Activated T-helper 1 cell treated with Interleukin-2 at 50 U/mL for 16 hours (primary cell): Measurements from ENCODE around the gene TREML4.
"Not testable (repeated sequence)": the region's sequence is repeated elsewhere in the genome, so short reads cannot be mapped to it uniquely, and the experiment has no call there.

Experiments
- DNase-seq: peaks from one replicate; pipeline ENCODE4 v3.0.0-alpha.2; 2020; ENCODE audit warnings: low read depth

Gene TREML4, protein sequence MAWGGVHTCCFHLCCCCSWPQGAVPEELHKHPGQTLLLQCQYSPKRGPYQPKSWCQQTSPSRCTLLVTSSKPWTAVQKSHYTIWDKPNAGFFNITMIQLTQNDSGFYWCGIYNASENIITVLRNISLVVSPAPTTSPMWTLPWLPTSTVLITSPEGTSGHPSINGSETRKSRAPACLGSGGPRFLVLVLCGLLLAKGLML

DNA sequence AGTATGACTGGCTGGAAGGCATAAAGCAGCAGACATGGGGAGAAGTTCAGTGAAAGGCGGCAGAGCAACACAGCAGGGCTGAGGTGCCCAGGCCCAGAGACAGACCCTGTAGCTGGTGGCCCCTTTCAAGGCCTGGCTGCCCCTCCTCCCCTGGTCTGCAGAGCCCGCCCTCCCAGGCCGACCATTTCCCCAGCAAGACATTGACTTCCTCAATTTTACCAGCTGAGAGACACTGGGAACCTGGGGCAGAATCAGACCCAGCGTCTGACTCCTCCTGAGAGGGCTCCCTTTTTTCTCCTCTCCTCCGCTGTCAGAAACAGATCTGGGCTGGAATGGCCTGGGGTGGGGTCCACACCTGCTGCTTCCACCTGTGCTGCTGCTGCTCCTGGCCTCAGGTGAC is at the start of gene TREML4:
TREML4 (plus strand) TSS at position 254 of the 400 bp plus-strand sequence; CDS start at position 333, 79 bp downstream.
- no peak for DNase-seq

DNA sequence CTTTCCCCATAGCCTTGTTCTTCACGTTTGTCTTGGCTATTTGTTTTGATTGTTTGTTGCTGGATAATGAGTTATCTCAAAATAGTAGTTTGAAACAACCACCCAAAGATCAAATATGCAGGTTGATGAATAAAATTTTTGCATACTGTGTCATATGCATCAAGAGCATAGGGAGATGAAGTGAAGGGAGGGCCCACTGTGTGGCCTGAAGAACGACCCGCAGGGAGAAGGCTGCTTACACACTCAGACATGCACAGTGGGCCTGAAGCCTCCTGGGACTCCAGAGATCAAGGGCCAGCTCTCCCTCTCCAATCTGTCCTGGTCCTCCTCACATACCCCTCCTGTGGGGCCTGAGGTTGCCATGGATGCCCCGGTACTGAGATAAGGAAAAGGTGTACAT is 49.0 kb upstream of the TREML4 start:
- no peak for DNase-seq

DNA sequence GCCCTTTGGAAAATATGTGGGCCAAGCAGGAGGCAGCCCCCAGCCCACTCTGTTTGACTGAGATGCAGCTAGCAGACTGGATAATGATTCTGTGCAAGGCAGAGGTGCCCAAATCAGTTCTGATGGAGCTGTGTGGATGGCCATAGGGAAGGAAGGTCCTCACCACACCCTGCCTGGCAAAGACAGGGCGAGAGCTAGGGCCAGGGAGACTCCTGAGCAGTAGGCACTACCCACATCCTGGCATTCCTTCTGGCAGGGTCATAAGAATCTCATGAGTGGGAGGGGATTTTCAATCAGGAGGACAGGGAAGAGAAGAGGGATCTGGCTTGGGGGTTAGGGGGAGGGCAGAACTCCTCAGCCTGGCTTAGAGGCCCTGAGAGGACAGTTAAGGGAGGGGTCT is 46.6 kb upstream of the TREML4 start:
- DNase-seq, result no peak

DNA sequence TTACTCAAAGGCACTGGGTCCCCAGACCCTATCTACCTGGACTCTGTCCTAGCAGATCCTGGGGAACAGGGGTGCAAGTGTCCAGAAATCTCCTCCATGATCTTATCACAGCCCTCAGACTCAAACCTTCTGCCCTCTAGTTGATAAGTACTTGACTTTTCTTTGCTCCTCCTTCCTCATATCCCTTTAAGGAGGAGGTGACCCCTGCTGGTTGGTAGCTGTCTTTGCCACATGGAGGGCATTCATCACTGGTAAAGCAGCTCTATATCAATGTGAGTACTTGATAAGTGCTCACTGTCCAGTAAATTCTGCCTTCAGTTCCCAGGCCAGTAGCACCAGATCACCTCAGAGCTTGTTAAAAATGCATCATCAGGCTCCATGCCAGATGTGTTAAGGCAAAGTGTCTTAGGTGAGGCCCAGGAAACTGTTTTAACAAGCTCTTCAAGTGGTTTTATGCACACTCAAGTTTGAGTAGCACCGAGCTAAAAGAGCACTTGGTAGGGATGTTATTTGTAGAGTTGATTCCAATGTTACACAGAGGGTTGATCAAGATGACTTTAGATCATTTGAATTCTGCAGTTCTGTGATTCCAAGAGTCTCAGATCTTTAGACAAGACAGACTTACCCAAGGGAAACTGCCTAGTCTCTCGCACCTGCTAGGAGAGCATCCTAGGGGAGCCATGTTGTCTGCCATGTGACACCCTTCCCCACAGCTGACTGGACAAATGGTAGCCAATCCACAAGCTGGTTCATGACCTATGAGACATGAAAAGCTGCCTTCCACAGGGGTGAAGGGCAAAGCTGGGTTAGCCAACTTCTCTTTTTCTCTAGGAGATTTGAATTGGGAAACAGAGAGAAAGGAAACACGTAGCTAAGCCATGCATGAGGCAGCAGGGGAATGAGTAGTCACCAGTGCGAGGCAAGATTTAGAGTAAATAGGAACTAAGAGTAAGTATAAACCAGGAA is 45.8 kb upstream of the TREML4 start:
- no peak for DNase-seq

- DNase-seq, result no peak
Observed at GRCh38 chr6:41184761-41185160, 43.4 kb upstream of the TREML4 start.

DNA sequence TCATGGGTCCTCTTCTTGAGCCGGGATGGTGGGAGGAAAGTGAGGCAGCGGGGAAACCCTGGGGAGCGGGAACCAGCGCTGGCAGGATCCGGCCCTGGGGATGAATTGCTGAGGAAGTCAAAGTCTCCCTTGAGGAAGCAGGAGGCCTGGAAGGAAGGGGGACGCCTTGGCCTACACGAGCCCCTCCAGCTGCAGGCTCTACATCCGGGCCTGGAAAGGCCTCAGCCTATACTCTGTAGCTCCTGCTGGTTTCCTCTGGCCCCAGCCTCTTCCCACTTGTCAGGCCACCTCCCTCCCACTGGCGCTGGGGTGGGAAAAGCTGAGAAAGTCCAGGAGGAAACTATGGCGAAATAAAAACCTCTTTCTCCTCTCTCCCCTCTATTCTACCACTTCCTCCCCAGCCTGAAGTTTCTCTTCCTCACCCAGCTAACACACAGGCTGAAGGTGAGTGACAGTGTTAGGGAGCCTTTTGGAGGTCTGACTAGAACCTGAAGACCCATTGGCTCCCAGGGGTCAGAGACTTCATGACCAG is 42.1 kb upstream of the TREML4 start:
- no peak for DNase-seq

DNA sequence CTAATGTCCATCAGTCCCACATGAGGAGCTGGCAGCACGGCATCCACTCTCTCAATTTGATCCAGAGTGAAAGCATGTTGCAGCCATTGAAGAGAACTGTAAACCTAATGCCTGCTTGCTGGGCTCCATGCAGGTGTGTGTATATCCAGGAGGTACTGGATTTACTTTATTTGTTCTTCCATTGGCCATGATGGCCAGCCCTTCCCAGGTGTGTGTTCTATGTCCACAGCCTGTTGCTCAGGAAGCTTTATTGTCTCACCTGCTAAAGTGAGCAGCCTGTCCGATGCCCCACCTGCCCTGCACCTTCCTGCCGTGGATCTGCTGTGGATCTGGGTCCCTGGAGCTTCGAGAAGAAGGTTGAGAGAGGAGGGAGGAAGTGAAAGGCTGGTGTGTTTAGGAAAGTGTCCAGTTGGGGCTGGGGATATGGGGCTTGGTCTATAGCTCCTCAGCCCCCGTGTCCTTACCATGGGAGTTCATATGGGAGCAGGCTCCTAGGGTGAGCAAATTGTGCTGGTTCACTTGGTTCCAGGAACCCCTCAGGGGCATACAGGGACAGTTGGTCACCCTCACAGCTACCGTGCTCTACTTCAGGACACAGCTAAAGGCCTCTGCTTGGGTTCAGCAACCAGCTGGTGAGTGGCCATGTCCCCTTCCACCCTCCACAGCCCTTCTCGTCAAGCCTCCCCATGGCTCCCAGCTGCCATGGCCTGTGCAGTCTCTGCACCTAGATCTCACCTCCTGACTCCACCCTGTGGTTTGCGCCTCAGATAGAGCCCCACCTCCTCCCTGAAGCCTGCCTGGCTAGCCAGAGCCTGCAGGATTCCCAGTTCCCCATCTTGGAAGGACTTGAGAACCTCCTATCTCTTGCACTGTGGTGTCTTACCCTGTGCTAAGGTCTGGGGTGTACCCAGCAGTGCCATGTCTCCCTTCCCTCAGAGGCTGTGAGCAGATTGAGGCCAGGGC is 39.9 kb upstream of the TREML4 start:
- DNase-seq, result no peak

DNA sequence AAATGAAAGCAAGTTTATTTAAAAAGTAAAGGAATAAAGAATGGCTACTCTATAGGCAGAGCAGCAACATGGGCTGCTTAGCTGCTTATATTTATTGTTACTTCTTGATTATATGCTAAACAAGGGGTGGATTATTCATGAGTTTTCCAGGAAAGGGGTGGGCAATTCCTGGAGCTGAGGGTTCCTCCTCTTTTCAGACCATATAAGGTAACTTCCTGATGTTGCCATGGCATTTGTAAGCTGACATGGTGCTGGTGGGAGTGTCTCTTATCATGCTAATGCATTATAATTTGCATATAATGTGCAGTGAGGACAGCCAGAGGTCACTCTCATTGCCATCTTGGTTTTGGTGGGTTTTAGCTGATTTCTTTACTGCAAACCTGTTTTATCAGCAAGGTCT is 39.1 kb upstream of the TREML4 start:
- DNase-seq, result not testable (repeated sequence)

DNA sequence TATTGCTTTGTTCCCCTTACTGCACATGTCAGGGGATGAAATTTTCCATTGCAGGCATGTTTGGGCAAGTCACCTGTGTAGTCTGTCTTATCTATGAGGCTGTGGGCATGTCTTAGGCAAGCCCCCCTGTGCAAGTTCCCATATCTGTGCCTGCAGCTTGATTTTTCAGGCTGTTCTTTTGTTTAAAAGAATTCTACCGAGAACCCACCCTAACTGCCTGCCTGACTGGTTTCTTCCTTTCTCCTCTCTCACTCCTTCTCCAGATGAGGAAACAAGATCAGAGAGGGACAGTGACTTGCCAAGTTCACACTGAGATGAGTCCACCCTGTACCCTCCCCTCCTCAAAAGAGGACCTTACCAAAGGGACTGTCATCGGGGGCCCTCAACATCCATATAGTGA is 38.2 kb upstream of the TREML4 start:
- no peak for DNase-seq

DNA sequence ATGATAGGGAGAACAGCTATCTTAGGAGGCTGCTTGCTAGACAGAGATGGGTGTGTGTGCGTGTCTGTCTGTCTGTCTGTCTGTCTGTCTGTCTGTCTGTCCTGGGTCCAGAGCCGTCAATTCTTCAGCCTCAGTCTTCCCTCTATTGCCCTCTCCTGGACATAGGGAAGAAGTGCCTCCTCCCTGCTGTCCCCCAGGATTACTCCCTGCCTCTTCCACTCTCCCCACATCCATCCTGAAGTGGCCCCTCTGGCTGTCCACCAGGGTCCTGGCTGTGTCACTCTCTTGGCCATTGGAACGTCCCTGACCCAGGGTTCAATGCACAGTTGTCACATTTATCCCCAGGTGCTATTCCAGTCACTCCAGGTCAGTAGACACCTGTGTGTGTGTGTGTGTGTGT is 37.4 kb upstream of the TREML4 start:
- DNase-seq, result no peak

- DNase-seq, result no peak
Observed at GRCh38 chr6:41191569-41191968, 36.6 kb upstream of the TREML4 start.

DNA sequence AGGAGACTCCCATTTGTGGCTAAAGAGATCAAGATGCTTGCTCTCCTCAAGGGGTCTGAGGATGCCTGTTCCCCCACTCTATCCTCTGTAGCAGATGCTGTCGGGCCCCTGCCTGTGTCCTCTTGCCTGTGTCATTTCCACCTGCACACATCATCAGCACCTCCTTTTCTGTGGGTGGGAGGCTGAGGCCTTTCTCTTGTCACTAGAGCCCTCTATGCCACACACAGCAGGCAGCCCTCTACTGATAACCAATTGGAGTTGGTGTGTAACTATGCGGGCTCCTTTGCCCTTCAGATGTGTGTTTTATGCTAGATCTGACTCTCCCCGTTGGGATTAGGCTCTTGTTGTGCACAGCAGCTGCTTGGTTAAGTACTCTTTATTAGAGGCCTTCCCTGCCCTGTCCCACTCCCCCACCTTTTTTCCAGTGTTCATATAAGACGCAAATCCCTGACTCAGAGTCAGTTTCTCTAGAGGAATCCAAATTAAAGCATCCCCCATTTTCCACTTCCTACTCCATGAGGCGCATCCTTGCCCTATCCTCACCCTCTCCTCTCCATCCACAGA is 34.9 kb upstream of the TREML4 start:
- no peak for DNase-seq

DNA sequence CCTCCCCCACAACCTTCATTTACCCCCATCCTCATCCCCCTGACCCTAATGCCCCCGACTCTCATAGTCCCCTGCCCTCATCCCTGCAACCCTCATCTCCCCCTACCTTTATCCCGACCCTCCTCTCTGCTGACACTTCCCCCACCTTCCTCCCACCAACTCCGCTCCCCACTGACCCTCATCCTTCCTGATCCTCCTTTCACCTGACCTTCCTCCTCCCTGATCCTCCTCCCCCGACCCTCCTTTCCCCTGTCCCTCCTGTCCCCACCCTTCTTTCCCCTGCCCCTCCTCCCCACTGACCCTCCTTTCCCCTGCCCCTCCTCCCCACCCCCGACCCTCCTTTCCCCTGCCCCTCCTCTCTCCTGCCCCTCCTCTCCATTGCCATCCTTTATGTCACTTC is 34.3 kb upstream of the TREML4 start:
- DNase-seq, result no peak

- no peak for DNase-seq
Observed at GRCh38 chr6:41194386-41194785, 33.8 kb upstream of the TREML4 start.

GRCh38 chr6:41197234-41197633 is 30.9 kb upstream of the TREML4 start:
- no peak for DNase-seq

GRCh38 chr6:41199552-41200246 is 28.4 kb upstream of the TREML4 start:
- no peak for DNase-seq

DNA sequence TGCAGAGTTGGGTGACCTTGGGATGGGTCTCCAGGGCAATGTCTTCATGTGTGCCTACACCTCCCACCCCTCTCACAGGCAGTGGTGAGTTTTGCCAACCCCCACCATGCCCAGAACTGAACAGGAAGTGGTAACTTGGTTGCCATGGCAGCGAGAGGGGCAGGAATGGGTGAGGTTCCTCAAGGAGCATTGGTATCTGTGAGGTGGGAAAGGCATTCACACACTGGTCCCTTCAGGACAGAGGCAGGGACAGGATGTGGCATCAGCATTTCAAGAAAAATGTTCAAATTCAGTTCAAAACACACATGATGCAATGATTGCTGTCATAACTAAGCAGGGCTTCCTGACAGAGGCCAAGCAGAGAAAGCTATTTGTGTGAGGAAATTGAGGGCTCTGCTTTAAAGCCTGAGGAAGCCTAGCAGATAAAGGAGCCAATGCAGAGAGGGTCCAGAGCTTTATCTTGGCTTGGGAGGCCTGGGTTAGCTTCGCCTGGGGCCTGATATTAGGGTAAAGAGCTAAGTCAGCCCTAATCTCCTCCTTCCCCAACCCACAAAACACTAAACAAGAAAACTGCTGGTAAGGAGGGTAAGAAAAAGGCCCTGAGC is 27.8 kb upstream of the TREML4 start:
- DNase-seq, result peak; percentile 39

DNA sequence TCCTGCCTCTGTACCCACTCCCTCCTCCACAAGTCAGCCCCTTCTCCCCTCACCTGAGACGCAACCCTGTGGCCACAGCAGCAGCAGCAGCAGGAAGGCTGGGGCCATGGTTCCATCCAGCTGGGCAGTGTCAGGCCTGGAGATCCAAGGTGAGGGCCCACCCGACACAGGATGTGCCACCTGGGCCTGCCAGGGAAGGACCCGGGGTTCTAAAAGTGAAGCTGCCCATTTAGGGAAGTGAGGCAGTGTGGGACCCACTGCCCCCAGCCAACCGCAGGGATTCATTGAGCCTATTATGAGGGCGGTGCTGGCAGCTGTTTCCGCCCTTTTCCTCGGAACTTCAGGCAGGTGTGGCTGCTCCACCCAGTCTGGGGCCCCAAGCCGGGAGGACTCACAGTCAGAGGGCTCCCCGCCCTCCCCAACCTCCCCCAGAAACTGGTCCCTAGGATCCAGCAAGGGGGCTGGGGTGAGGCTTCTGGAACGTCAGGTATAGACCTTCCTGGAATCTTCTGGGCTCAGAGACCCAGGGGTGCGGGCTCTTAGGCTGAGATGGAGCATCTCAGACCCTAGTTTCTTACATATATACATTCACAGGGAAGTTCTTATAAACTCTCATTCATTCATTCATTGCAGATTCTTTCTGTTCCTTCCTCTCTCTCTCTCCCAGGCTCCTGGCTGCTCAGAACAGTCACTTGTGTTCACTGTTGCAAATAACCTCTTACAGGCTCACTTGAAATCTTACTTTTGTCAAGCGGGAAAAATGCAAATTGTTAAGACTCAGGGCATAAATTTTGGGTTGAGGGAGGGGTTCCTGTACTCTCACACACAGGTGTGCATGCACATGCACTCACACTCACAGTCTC is 27.0 kb upstream of the TREML4 start, which contains the start of gene TREML2:
TREML2 (minus strand) TSS at position 249 of the 863 bp plus-strand sequence; CDS start at position 108, 141 bp downstream.
- no peak for DNase-seq

- no peak for DNase-seq
Observed at GRCh38 chr6:41201764-41202173, 26.4 kb upstream of the TREML4 start.
